NCI-H146 treated with DMSO at 0.1 percent for 48 hours (cell line): ENCODE results near the gene DNAI4.

Experiments used
- DNase-seq: peaks from one replicate; lab custom pipeline; 2025; ENCODE audit not compliant: unreplicated experiment; lab: John Stamatoyannopoulos, UW

Gene DNAI4

GRCh38 chr1:66770240-66770639 is 154.4 kb downstream of the DNAI4 start:
- no peak for DNase-seq

GRCh38 chr1:66769512-66770229 is 155.0 kb downstream of the DNAI4 start:
- DNase-seq = no peak

- DNase-seq = no peak
These were observed 155.7 kb downstream of the DNAI4 start for GRCh38 chr1:66768965-66769364.

- DNase-seq = no peak
These were observed 157.0 kb downstream of the DNAI4 start for GRCh38 chr1:66767626-66768025.

GRCh38 chr1:66764994-66765578 is 159.6 kb downstream of the DNAI4 start:
- no peak for DNase-seq
